IPS DF 4.7 (cell line): ENCODE results near the gene GTF2E1.

Experiments
- DNase-seq: peaks from one replicate; pipeline ENCODE4 v3.0.0-alpha.2; 2013; ENCODE audit warnings: low spot score; ENCODE audit errors: extremely low read depth

The GTF2E1 gene

GRCh38 chr3:120798346-120798745, 55.8 kb downstream of the GTF2E1 start:
- DNase-seq = no peak

DNA sequence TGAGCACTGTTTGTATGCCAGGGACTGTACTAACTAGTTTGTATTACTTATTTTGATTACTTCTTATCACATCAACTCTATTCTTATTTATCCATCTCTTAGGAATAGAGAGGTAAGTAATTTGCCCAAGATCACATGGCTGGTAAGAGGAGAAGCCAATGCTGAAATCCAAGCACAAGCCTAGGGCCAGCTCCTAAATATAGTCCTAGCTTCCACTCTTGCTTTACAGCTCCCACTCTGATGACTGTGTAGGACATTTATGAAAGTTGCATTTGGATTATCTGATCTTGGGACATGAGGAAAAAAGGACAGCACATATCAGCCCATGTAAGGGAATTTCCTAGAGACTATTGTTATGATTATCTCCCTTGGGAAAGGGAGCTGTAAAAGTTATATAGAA, 58.1 kb downstream of the GTF2E1 start:
- DNase-seq = no peak

DNA sequence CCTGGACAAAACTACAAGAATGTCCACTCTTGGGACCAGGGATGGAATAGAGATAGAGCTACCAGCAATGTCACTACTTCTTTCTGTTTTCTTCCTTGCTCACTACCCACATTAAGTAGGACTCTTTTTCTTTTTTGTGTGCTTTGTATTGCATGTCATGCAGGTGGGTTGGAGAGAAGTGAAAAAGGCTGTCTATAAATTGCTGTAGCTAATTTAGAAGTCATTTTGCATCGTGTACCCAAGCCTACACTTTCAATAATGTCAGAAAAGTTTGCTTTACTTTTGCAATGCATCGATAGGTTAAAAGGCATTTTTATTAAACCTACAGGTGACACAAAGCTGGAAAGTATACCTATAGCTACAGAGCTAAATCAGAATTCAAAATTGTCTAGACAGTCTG, 58.9 kb downstream of the GTF2E1 start:
- no peak for DNase-seq

DNA sequence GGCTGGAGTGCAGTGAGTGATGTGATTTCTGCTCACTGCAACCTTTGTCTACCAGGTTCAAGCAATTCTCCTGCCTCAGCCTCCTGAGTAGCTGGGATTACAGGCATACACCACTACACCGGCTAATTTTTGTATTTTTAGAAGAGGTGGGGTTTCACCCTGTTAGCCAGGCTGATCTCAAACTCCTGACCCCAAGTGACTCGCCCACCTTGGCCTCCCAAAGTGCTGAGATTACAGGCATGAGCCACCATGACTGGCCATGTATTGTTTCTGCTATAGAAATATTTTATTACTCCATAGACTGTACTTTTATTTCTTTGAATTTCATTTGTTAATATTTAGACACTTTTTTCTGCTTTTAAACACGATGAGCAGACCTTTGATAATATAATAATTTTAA, 60.4 kb downstream of the GTF2E1 start:
- DNase-seq = no peak

GRCh38 chr3:120816728-120817127, 74.2 kb downstream of the GTF2E1 start:
- no peak for DNase-seq

DNA sequence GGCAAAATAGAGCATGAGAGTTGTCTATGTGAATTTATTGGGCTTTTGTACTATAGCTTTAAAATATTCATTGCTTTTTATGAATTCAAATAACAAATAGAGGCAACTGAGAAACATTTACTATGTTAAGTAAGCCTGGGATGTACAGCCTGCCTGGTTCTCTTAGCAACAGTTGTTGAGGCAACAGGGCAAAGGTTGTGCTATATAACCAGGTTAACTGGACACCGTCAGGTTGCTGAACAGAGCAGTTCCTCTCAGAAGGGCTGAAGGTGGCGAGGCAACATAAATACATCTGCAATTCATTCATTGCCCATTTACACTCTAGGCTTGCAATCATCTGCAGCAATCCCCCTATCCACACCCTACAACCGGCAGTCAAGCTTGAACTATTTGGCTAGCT, 78.2 kb downstream of the GTF2E1 start:
- DNase-seq = no peak

- no peak for DNase-seq
Observed at GRCh38 chr3:120821426-120821825, 78.9 kb downstream of the GTF2E1 start.

DNA sequence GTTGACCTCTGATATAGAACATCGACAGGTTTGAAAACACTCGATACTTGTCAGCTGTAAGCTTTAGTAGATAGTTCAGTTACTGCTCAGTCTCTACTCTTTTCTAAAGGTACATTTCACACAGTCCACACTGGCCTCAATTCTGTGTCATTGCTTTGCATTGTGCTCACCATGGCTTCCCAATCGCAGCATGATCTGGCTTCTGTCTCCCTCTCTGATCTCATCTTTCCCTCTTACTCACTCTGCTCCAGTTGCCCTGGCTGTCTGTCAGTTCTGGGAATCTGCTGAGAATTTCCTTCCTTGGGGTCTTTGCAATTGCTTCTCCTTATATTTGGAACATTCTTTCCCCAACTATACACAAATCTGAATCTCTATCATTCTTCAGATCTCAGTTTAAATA, 80.6 kb downstream of the GTF2E1 start:
- no peak for DNase-seq

DNA sequence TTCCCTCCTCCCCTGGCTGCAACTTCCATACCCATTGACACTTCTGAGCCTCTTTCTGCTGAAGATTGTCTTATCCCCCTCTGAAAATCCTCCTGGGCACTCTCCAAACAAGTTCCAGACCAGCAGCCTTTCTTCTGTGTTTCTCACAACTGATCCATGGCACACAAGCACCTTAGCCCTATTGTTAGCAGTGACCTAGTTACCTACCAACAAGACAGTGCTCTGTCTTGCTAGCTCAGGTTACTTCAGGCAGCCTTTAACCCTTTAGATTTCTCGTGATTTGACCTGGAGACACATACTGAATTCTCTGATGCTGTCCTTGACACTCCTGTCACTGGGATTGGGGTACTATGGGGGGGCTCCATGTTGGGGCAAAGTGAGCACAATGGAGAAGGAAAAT, 82.1 kb downstream of the GTF2E1 start:
- DNase-seq = no peak

DNA sequence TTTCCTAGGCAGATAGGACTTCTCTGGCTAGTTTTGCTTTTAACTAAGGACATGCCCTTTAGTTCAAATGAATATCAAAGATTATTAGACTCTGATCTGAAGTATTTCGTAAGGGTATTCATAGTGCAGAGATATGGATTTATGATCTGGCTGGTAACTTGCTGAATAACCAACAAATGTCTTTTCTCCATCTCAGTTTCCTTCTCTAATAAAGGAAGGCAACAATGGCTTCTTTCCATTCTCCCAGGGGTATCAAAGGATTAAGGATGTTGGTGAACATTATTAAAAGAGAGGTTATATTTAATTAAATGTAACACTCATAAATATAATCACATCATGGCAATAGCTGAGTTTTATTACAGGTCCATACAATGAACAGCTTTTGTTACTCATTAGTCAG, 86.3 kb downstream of the GTF2E1 start:
- no peak for DNase-seq

- no peak for DNase-seq
Observed at GRCh38 chr3:120831066-120831465, 88.5 kb downstream of the GTF2E1 start.
